WTC11 (cell line): ENCODE results near the gene ADAM12.

Experiments used
- AFF4 ChIP-seq: sonication (generic); formaldehyde crosslinking; IDR thresholded peaks from 2 replicates; pipeline ENCODE4 v1.8.1; 2023; ENCODE audit warnings: mild to moderate bottlenecking, missing genetic modification reagents, borderline replicate concordance
- IRF1 ChIP-seq: sonication (generic); formaldehyde crosslinking; IDR thresholded peaks from 2 replicates; pipeline ENCODE4 v1.8.0; 2023; ENCODE audit warnings: missing genetic modification reagents
- JUN ChIP-seq: sonication (generic); formaldehyde crosslinking; IDR thresholded peaks from 2 replicates; pipeline ENCODE4 v1.8.0; 2023; ENCODE audit warnings: mild to moderate bottlenecking, missing genetic modification reagents
- ZBTB21 ChIP-seq: sonication (generic); formaldehyde crosslinking; IDR thresholded peaks from 2 replicates; pipeline ENCODE4 v1.8.1; 2023; ENCODE audit warnings: mild to moderate bottlenecking, missing genetic modification reagents, borderline replicate concordance

GRCh38 chr10:126170371-126170770 lies 217.9 kb downstream of the ADAM12 start:
- TF ChIP-seq JUN (CRISPR knock-in tag) (no peak), AFF4 (no peak), ZBTB21 (CRISPR knock-in tag) (no peak), IRF1 (no peak)
